GM20431 (cell line): ENCODE measurements around the gene SLC22A15.
"Not testable (repeated sequence)": the region's sequence is repeated elsewhere in the genome, so short reads cannot be mapped to it uniquely, and the experiment has no call there.

Source experiments
- in situ Hi-C: fragments of 300-500 bp; cut with MseI, MboI; formaldehyde crosslinking; loops from one replicate; pipeline ENCODE4 v1.15.0; 2020; ENCODE audit warnings: low sequenced_read_pairs; ENCODE audit not compliant: unreplicated experiment

SLC22A15 gene

GRCh38 chr1:115976062-115976920 is at the start of gene SLC22A15:
Gene SLC22A15 (plus strand): TSS chr1:115976513. CDS start chr1:115976628, 115 bp downstream.
- in situ Hi-C loops, result no loop called here

GRCh38 chr1:115927971-115928370 is 48.3 kb upstream of the SLC22A15 start:
- in situ Hi-C loops, result no loop called here

DNA sequence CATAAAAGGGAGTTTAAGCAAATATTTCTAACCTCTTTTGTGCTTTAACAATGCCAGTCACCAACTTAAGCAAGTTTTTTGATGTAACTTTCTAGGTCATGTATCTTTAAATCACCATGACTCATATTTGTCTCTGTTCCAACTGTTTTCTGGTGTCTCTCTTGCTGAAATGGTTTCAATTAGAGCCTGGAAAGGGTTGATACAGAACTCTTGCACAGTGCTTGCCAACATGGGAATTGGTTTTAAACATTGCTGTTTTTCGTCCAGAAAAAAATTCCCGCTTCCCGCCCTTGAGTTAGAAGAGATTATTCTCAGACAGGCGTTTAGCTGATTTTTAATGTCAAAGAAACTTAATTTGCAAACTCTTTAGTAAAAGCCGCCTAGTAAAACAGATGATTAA is 46.4 kb upstream of the SLC22A15 start:
- in situ Hi-C loops, result no loop called here

DNA sequence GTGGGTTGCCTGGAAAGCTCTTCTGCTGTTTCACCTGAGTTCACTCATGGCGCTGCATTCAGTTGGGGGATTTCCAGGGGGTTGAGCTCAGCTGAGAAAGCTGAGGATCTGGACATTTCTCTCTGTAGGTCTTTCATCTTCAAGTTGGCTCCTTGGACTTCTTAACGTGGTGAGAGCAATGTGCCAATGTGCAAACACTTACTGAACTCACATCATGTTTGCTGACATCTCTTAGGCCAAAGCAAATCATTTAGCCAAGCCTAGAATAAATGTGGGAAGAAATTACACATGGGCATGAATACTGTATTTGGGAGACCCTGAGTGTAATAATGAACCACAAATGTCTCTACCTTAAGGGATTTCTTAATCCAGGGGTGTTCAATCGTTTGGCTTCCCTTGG is 42.7 kb upstream of the SLC22A15 start:
- in situ Hi-C loops, result no loop called here

- in situ Hi-C loops, result no loop called here
Observed at GRCh38 chr1:115939455-115939854, 36.9 kb upstream of the SLC22A15 start.

- in situ Hi-C loops, result no loop called here
Observed at GRCh38 chr1:115946116-115946515, 30.2 kb upstream of the SLC22A15 start.

- in situ Hi-C loops, result no loop called here
Observed at GRCh38 chr1:115949156-115949555, 27.2 kb upstream of the SLC22A15 start.

DNA sequence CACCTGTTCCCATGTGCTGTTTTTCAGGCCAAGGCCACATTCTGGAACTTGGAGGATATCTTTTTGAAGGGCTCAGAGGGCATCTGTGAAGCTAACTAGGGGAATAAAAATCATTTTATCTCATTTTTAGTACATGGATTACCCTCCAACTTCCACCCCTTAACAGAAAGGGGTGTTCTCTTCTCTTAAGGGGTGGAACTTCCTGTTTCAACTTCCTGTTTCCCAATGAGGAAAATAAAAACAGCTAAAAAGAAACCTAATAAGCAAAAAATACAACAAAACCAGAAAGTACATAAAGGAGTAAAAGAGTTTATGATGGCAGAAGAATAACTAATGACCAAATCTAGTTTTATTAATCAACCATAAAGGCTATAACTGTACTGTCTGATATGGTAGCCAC is 24.8 kb upstream of the SLC22A15 start:
- in situ Hi-C loops, result no loop called here

DNA sequence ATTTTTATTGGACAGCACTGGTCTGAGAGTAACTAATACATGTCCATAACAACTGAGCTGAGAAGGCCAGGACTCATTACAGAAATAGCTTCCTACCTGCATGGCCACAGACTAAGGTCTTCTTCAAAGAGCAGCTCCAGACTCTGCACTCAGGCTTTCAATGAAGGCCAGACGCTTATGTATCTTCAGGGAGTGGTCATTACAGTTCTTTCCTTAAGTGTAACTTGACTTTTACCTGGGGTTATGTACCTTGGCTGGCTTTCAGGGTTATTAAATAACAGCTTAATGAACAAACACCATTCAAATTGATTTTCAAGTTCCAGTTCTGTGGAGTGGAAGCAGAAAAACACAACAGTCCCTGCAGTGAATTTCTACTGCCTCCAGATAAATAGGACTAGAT is 23.8 kb upstream of the SLC22A15 start:
- in situ Hi-C loops, result no loop called here

GRCh38 chr1:115953180-115953579 is 23.1 kb upstream of the SLC22A15 start:
- in situ Hi-C loops, result no loop called here

DNA sequence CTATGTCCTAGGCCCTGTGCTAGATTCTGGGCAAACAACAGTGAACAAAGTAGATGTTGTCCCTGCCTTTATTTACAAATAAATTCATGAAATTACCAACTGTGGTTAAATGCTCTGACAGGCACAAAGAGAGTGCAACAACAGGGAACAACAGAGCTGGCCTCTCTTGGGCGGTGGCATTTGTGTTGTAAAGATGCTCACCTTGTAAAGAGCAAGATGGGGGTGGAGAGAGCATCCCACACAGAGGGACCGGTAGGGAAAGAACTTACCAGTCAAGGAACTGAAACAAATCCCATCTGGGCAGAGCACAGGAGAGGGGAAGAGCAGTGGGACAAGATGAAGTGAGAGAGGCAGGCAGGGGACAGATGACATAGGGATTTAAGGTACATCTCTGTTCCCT is 21.6 kb upstream of the SLC22A15 start:
- in situ Hi-C loops, result no loop called here

DNA sequence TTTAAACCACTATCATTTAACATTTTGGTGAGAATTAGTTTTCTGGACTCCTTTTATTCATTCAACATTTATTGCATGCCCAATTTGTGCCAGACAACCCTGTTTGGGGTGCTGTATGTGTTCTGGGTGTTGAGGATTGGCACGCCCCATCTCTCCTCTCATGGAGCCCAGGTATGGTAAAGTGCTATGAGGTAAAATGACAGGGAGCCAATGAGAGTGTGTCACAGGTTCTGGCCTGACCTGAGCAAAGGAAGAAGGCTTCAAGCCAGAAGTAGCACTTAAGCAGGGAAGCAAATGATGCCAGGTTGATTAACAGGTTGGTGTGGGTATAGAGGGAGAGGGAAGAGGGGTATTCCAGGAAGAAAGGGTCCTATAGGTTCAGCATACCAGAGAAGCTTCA is 21.1 kb upstream of the SLC22A15 start:
- in situ Hi-C loops, result no loop called here

DNA sequence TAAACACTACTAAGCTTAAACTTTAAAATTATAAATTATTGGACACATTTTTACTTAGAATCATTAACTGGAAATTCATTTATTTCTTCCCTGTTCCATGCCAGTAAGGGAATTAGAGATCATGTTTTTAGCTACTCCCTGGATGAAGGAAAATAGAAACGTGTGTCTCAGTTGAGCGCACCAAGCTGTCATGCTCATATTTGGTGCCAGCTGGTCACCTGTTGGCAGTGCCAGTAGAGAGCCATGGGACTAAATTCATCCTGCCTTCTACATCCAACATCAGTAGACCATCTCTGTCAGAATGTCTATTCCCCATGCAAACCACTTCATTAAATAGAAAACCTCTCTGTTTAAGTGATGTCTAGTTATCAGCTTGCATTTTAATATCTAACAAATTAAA is 17.4 kb upstream of the SLC22A15 start:
- in situ Hi-C loops, result no loop called here

DNA sequence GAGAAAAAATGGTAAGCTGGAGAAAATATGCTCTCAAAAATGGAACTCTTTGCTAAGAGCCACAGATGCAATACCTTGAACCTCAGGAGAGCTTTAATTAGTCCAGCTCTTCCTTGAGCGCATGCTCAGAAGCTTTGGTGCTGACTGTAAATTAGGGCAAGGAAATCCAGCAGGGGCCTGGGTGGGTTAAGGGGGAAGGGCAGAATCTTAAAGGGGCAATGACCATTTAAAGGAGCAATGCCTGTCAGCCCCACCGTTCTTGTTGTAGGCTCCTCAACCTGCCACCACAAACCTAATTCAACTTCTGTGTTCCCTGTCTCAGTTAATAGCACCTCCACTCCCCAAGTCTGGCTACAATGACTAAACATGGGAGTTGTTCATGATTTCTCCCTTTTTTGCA is 6.8 kb upstream of the SLC22A15 start:
- in situ Hi-C loops, result no loop called here

DNA sequence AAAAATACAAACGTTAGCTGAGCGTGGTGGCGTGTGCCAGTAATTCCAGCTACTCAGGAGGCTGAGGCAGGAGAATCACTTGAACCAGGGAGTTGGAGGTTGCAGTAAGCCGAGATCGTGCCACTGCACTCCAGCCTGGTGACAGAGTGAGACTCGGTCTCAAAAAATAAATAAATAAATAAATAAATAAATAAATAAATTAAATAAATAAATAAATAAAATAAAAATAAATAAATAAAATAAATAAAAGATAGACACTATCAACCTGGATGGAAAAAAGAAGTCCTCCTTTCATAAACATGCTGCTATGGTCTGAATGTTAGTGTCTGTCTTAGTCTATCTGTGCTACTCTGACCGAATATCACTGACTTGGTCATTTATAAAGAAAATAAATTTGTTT is 4.5 kb upstream of the SLC22A15 start:
- in situ Hi-C loops, result not testable (repeated sequence)

DNA sequence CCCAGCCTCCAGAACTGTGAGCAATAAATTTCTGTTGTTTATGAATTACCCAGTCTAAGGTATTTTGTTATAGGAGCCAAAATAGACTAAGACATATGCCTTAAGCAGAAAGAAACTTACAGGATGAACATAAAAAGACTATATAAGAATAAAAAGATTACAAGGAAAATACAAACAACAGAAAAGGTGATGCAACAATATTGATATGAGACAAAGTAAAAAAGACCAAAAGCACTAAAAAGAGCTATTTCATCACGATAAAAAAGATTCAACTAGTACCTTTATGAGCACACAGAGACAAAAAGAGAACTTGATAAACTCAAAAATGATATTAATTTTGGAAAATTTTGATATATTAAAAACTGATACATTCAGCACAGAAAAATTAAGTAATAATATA is 3.2 kb upstream of the SLC22A15 start:
- in situ Hi-C loops, result no loop called here

DNA sequence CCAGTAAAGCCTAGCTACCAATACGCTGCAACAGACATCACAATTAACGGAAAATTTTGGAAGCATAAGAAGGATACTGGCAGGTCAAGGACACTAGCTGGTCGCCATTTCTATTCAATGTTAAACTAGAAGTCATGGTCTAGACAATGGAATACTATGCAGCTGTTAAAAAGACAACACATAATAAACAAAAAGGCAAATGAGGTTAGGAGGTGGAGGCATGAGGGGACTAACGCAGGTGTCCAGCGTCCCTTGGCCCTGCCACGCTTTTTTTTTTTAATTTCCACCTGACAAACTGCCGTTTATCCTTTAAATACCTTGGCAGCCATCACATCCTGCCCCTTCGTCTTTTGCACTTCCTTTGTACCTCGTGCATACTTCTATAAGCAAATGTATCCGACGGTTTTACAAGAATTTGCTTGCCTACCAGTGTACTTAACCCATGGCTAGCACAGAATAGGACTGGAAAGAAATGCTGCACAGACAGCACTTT is 698 bp upstream of the SLC22A15 start:
- in situ Hi-C loops, result no loop called here

GRCh38 chr1:115976921-115977498 is 697 bp downstream of the SLC22A15 start:
- in situ Hi-C loops, result no loop called here

DNA sequence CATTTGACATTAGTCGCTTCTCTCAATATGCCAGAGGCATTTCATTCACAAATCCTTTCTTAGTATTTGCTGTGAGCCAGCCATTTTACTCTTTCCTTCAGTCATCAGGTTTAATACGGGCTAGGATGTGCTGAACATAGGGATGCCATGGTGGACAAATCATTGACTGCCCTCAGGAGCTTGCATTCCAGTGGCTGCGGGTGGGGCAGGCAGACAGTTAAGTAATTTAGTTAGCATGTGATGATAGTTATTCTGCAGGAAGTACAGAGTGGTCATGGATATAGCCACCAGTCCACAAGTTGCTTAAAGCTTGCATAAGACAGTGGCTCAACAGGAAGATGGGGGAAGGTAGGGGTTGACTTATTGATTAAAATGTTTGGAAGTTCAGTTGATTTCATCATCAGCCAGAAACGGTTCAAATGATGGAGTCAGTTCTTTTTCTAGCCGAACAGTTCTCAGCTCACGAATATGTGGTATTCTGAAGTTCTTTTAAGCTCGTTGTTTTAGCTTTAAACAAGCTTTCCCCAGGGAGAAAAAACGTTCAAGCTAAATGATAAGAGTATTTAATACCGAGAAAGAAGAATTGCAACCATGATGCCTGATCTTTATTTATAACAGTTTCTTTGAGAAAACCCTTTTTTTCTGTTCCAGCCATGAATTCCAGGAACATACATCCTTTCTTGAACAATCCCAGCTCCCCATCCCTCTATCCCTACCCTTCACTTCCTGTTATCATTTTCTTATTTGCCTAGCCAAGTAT is 1.4 kb downstream of the SLC22A15 start:
- in situ Hi-C loops, result no loop called here

- in situ Hi-C loops, result no loop called here
Observed at GRCh38 chr1:115978292-115978941, 2.1 kb downstream of the SLC22A15 start.
